ENCODE measurements around the gene AATF. TPM values are rescaled to one million over a fixed set of nuclear protein-coding genes. Genes with fewer than 3 reads are reported as not detected.

The AATF gene
- polyA plus RNA-seq, 3 donors, result 24.3 to 57.9 (median 41.1) TPM

DNA sequence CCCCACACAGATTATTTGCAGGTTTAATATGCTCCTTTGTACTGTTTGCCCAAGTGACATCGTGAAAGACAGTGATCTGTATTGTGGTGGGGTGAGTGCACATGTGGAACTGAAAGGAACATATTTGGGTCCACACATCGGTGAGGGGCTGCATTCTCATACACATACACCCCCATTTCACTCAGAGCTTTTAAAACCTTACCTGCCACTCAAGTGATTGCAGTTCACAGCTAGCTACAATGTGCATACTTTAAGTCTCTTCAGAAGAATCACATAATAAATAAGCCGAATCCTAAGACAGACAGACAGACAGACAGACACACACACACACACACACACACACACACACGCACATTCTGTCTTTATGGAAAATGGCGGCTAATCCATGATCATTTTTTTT, 102.6 kb downstream of the AATF start:
- intact Hi-C loops (cut with micrococcal nuclease), result no loop called here
- Histone ChIP-seq H2AFZ (ENCODE audit: insufficient read depth, low read depth, low read length, poor library complexity, severe bottlenecking) (no peak overlapping the region), H3K36me3 (replicated peaks in 1 of 2; ENCODE audit: control insufficient read depth in 1 of 2, insufficient read depth in 2 of 2, low read length in 2 of 2) (peaks cover 34 to 72% of the 10 kb centered on the region in 2 donors)

DNA sequence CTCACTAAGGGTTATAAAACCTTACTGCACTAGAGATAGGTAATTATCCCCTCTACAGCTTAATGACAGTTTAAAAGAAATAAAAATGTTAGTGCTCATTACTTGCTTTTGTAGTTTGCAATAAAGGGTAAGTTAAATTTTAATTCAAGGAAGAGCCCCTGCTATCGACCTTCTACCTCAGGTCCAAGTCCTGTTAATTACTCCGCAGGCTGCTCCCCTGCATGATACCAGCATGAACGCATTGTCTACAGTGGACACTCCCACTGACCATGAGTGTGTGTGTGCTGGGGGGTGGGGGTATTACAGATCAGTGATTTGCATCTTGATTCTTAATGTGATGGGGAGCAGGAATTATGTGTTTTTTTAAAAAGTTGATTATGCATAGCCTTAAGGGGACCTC, 103.1 kb downstream of the AATF start:
- no peak for DNase-seq
- H3K36me3 ChIP-seq (replicated peaks in 1 of 2; ENCODE audit: control insufficient read depth in 1 of 2, insufficient read depth in 2 of 2, low read length in 2 of 2), result peaks cover 38 to 73% of the 10 kb centered on the region in 2 donors
- no CpG with 5 or more reads among the region's 3 CpGs for WGBS (ENCODE audit: insufficient coverage)

More for the DNA sequence above, 102.6 kb downstream of the AATF start:
- Histone ChIP-seq H3K4me2 (replicated peaks; ENCODE audit: extremely low read depth, low read length, poor library complexity, severe bottlenecking) (no peak overlapping the region), H3K79me2 (ENCODE audit: insufficient read depth, low read length) (no peaks in the 10 kb centered on the region), H3K27ac (ENCODE audit: low read depth in 1 of 2, low read length in 2 of 2) (no peak overlapping the region), H3K9me3 (replicated peaks in 1 of 2; ENCODE audit: control insufficient read depth in 1 of 2, insufficient read depth in 1 of 2, low read length in 2 of 2) (no peaks in the 10 kb centered on the region), H3K27me3 (ENCODE audit: control insufficient read depth in 2 of 2, insufficient read depth in 2 of 2, low read length in 2 of 2) (no peaks in the 10 kb centered on the region), H3K4me1 (ENCODE audit: control insufficient read depth in 1 of 2, insufficient read depth in 2 of 2, low read length in 2 of 2) (no peaks in the 10 kb centered on the region), H3K9ac (ENCODE audit: insufficient read depth, low read length, poor library complexity, severe bottlenecking) (no peak overlapping the region), H4K20me1 (ENCODE audit: insufficient read depth, low read length) (peaks cover 14% of the 10 kb centered on the region), H3K4me3 (replicated peaks in 1 of 3; ENCODE audit: low read depth in 2 of 3, low read length in 3 of 3) (no peak overlapping the region)
- Mint-ChIP-seq H3K4me1 (peaks cover 3% of the 10 kb centered on the region), H3K27me3 (ENCODE audit: low read depth in 3 of 3) (no peaks in the 10 kb centered on the region), H3K27ac (no peak overlapping the region), H3K9me3 (no peaks in the 10 kb centered on the region), H3K36me3 (peaks cover 53 to 86% of the 10 kb centered on the region in 2 donors), H3K4me3 (no peak overlapping the region)
- no peak for DNase-seq
- WGBS (ENCODE audit: insufficient coverage), result 100% methylated on average over 1 of the region's 5 CpGs
- TF ChIP-seq, protein P1, sequence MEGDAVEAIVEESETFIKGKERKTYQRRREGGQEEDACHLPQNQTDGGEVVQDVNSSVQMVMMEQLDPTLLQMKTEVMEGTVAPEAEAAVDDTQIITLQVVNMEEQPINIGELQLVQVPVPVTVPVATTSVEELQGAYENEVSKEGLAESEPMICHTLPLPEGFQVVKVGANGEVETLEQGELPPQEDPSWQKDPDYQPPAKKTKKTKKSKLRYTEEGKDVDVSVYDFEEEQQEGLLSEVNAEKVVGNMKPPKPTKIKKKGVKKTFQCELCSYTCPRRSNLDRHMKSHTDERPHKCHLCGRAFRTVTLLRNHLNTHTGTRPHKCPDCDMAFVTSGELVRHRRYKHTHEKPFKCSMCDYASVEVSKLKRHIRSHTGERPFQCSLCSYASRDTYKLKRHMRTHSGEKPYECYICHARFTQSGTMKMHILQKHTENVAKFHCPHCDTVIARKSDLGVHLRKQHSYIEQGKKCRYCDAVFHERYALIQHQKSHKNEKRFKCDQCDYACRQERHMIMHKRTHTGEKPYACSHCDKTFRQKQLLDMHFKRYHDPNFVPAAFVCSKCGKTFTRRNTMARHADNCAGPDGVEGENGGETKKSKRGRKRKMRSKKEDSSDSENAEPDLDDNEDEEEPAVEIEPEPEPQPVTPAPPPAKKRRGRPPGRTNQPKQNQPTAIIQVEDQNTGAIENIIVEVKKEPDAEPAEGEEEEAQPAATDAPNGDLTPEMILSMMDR (IDR thresholded peaks at IDR 0.05), result no peak

More for the DNA sequence above, 103.1 kb downstream of the AATF start:
- no peaks in the 10 kb centered on the region for H3K9me3 ChIP-seq (replicated peaks in 1 of 2; ENCODE audit: control insufficient read depth in 1 of 2, insufficient read depth in 1 of 2, low read length in 2 of 2)
- H3K9me3 Mint-ChIP-seq, result no peaks in the 10 kb centered on the region
- H3K9ac ChIP-seq (ENCODE audit: insufficient read depth, low read length, poor library complexity, severe bottlenecking), result no peak overlapping the region
- H3K27me3 Mint-ChIP-seq (ENCODE audit: low read depth in 3 of 3), result no peaks in the 10 kb centered on the region
- H3K4me3 Mint-ChIP-seq, result no peak overlapping the region
- H3K27me3 ChIP-seq (ENCODE audit: control insufficient read depth in 2 of 2, insufficient read depth in 2 of 2, low read length in 2 of 2), result no peaks in the 10 kb centered on the region
- H4K20me1 ChIP-seq (ENCODE audit: insufficient read depth, low read length), result peaks cover 14% of the 10 kb centered on the region
- no peak overlapping the region for H3K4me2 ChIP-seq (replicated peaks; ENCODE audit: extremely low read depth, low read length, poor library complexity, severe bottlenecking)
- peaks cover 3% of the 10 kb centered on the region for H3K4me1 Mint-ChIP-seq
- H2AFZ ChIP-seq (ENCODE audit: insufficient read depth, low read depth, low read length, poor library complexity, severe bottlenecking), result no peak overlapping the region
- no peak overlapping the region for H3K4me3 ChIP-seq (replicated peaks in 1 of 3; ENCODE audit: low read depth in 2 of 3, low read length in 3 of 3)
- no peaks in the 10 kb centered on the region for H3K4me1 ChIP-seq (ENCODE audit: control insufficient read depth in 1 of 2, insufficient read depth in 2 of 2, low read length in 2 of 2)
- TF ChIP-seq, protein P1 (IDR thresholded peaks at IDR 0.05), result no peak
- no peak overlapping the region for H3K27ac Mint-ChIP-seq
- intact Hi-C loops (cut with micrococcal nuclease), result no loop called here
- no peaks in the 10 kb centered on the region for H3K79me2 ChIP-seq (ENCODE audit: insufficient read depth, low read length)
- H3K36me3 Mint-ChIP-seq, result peaks cover 58 to 87% of the 10 kb centered on the region in 2 donors
- no peak overlapping the region for H3K27ac ChIP-seq (ENCODE audit: low read depth in 1 of 2, low read length in 2 of 2)
